ENCODE measurements around the gene TBC1D5. TPM values are rescaled to one million over a fixed set of nuclear protein-coding genes. Genes with fewer than 3 reads are reported as not detected.
A peak's percentile ranks its signal among the peaks of the same experiment; 100 is the strongest.
"Not testable (repeated sequence)": the region's sequence is repeated elsewhere in the genome, so short reads cannot be mapped to it uniquely, and the experiment has no call there.

TBC1D5 gene
- total and polyA plus RNA-seq, 12 donors = 6.7 to 35.6 (median 30.5) TPM

DNA sequence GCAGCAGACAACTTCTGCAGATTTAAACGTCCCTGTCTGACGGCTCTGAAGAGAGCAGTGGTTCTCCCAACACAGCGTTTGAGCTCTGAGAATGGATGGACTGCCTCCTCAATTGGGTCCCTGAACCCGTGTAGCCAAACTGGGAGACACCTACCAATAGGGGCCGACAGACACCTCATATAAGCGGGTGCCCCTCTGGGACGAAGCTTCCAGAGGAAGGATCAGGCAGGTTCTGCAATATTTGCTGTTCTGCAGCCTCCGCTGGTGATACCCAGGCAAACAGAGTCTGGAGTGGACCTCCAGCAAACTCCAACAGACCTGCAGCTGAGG lies 48.8 kb downstream of the TBC1D5 start:
- DNase-seq; H3K27ac ChIP-seq; H3K27me3 ChIP-seq; H3K4me1 ChIP-seq; H3K36me3 ChIP-seq; ATAC-seq; H3K4me3 ChIP-seq; intact Hi-C loops (cut with DNase I): not testable (repeated sequence)
- peaks cover 0 to 10% (median 0%) of the 10 kb centered on the region in 11 donors for H3K9me3 ChIP-seq
- WGBS, 2 donors = 97 to 98% methylated on average over 8 of the region's 8 CpGs

DNA sequence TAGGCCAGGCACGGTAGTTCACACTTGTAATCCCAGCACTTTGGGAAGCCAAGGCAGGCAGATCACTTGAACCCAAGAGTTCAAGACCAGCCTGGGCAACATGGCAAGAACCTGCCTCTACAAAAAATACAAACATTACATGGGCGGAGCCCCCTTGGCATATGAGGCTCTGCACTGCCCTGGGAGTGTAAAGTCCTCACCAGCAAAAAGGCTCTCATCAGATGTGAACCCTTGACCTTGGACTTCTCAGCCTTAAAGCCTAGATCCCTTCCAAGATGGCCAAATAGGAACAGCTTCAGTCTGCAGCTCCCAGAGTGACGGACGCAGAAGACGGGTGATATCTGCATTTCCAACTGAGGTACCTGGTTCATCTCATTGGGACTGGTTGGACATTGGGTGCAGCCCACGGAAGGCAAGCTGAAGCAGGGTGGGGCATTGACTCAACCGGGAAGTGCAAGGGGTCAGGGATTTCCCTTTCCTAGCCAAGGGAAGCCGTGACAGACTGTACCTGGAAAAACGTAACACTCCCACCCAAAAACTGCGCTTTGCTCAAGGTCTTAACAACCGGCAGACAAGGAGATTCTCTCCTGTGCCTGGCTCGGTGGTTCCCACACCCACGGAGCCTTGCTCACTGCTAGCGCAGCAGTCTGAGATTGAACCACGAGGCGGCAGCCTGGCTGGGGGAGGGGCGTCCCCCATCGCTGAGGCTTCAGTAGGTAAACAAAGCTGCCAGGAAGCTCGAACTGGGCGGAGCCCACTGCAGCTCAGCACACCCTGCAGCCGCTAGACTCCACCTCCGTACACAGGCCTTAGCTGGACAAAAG lies 49.4 kb downstream of the TBC1D5 start:
- intact Hi-C loops (cut with DNase I); H3K27me3 ChIP-seq; ATAC-seq; H3K36me3 ChIP-seq; DNase-seq; H3K27ac ChIP-seq; H3K4me3 ChIP-seq; H3K4me1 ChIP-seq: not testable (repeated sequence)
- peaks cover 0 to 10% (median 0%) of the 10 kb centered on the region in 11 donors for H3K9me3 ChIP-seq
- 92 to 95% methylated on average over 22 of the region's 22 CpGs for WGBS, 2 donors

DNA sequence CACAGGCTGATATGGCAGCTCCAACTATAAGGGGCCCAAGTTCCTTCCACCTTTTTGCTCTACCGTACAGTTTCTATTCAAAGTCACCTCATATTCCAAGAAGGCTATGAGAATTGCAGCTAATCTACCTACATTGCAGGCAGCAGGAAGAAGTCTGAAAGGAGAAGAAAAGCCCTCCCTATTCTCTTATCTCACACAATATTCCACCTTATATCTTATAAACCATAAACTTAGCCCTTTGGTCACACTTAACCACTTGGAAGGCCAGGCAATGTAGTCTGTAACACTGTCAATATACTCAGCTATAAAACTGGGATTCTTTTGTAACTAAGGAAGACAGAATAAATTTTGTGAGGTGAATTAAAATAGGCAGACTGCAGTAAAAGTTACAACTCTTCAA lies 54.9 kb downstream of the TBC1D5 start:
- peaks cover 0 to 11% (median 0%) of the 10 kb centered on the region in 9 donors for H3K4me1 ChIP-seq
- H3K36me3 ChIP-seq = no peaks in the 10 kb centered on the region
- no peak overlapping the region for H3K27ac ChIP-seq
- intact Hi-C loops (cut with DNase I) = loop anchor here in 6 of 10 donors (5.0 to 10.0 kb wide), 2 partner anchors 253 to 255 kb away; no protein-coding TSS in a partner anchor
- DNase-seq (no peak), ATAC-seq (no peak)
- TF ChIP-seq, protein P1, sequence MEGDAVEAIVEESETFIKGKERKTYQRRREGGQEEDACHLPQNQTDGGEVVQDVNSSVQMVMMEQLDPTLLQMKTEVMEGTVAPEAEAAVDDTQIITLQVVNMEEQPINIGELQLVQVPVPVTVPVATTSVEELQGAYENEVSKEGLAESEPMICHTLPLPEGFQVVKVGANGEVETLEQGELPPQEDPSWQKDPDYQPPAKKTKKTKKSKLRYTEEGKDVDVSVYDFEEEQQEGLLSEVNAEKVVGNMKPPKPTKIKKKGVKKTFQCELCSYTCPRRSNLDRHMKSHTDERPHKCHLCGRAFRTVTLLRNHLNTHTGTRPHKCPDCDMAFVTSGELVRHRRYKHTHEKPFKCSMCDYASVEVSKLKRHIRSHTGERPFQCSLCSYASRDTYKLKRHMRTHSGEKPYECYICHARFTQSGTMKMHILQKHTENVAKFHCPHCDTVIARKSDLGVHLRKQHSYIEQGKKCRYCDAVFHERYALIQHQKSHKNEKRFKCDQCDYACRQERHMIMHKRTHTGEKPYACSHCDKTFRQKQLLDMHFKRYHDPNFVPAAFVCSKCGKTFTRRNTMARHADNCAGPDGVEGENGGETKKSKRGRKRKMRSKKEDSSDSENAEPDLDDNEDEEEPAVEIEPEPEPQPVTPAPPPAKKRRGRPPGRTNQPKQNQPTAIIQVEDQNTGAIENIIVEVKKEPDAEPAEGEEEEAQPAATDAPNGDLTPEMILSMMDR (IDR thresholded peaks at IDR 0.05) = no peak
- no peaks in the 10 kb centered on the region for H3K27me3 ChIP-seq
- WGBS, 2 donors = 93 to 100% methylated on average over 1 of the region's 1 CpG
- H3K4me3 ChIP-seq = no peak overlapping the region
- no peaks in the 10 kb centered on the region for H3K9me3 ChIP-seq

DNA sequence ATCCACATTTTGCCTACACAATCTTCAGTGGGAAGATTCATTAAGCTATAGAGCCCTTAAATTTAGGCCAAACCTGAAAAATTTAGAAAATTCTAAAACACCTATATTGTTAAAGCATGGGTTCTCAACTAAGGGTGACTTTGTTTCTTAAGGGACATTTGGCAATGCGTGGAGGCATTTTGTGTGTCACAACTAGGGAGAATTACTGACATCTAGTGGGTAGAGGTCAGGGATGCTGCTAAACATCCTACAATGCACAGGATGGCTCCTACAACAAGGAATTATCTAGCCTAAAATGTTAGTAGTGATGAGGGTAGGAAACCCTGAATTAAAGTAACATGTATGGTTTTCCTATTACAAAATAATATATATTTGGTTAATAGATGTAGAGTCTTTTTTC lies 55.8 kb downstream of the TBC1D5 start:
- WGBS, 2 donors = 69 to 77% methylated on average over 1 of the region's 1 CpG
- TF ChIP-seq, protein P1 (IDR thresholded peaks at IDR 0.05) = peak in 8 of 9 donors; percentile 15 to 53 (median 34)
- ATAC-seq (peak in 1 of 8 donors; percentile 56), DNase-seq (no peak)
- Histone ChIP-seq H3K27ac (no peak overlapping the region), H3K36me3 (no peaks in the 10 kb centered on the region), H3K4me1 (peaks cover 0 to 11% (median 0%) of the 10 kb centered on the region in 9 donors), H3K27me3 (no peaks in the 10 kb centered on the region), H3K4me3 (no peak overlapping the region), H3K9me3 (no peaks in the 10 kb centered on the region)
- intact Hi-C loops (cut with DNase I) = loop anchor here in 6 of 10 donors (5.0 to 10.0 kb wide), 2 partner anchors 252 to 254 kb away; no protein-coding TSS in a partner anchor

DNA sequence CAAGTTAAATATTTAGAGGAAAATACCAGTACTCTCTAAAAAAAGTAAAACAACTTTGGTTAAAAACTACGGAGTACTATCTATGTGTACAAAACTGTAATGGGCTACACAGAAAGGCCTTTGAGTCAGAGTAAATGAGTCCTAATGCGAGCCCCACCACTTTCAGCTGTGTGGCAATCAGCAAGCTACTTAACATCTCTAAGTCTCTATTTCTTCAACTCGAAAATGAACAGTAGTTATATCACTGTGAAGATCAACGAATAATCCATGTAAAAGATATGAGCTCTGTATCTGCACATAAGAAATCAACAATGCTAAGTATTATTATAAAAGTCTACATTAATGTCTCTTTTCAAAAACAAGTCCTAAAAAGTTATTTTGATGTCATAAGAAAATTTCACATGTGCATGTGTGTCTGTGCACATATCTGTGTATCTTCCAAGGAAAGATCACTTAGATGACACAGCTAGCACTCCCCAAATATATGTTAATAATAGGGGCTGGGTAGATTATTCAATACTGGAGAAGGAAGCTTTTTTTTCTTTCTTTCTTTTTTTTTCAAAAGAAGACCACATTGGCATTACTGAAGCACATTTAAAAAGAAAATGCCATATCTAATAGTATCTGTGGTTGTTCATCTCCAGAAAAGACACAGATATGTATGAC lies 58.8 kb downstream of the TBC1D5 start:
- Histone ChIP-seq H3K27me3 (no peaks in the 10 kb centered on the region), H3K4me1 (peaks cover 0 to 11% (median 0%) of the 10 kb centered on the region in 9 donors), H3K36me3 (no peaks in the 10 kb centered on the region), H3K27ac (no peak overlapping the region), H3K4me3 (no peak overlapping the region), H3K9me3 (no peaks in the 10 kb centered on the region)
- ATAC-seq (no peak), DNase-seq (no peak)
- TF ChIP-seq, protein P1 (IDR thresholded peaks at IDR 0.05) = no peak
- intact Hi-C loops (cut with DNase I) = loop anchor here in 4 of 10 donors (10.0 kb wide), 1 partner anchor 249 kb away; no protein-coding TSS in a partner anchor
- WGBS, 2 donors = 91 to 92% methylated on average over 4 of the region's 4 CpGs
